ENCODE results near the gene SLC34A3.

GRCh38 chr9:137227853-137228505, 2.7 kb upstream of the SLC34A3 start:
- TF ChIP-seq CTCF (IDR thresholded peaks at IDR 0.05) (no peak), POLR2A (IDR thresholded peaks at IDR 0.05) (no peak)

Measured in thyroid gland (tissue), 4 donors.